ENCODE results near the gene TENM3. TPM values are rescaled to one million over a fixed set of nuclear protein-coding genes. Genes with fewer than 3 reads are reported as not detected.

TENM3 gene
- polyA plus RNA-seq, 2 donors = 0.20 to 0.39 TPM

DNA sequence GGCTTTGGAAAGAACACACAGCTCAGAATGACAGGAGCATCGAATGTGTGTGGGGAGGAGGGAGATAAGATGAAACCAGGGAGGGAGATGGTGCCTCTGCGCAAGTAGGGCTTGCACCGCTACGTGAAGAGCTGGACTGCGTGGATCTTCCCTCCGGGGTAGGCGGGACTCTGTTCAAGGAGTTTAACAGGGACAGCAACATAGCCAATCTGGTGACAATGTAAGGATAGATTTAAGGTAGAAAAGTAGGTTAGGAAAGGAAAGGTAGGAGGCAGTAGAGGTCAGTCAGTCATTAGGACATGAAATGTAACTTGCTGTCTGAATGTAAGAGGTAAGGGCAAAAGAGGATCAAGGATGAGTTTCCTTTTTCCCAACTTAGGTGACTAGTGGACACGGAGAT, 521.4 kb downstream of the TENM3 start:
- Histone ChIP-seq H3K9me3 (ENCODE audit: control insufficient read depth in 2 of 2, insufficient read depth in 1 of 2, low read depth in 1 of 2, low read length in 1 of 2) (no peaks in the 10 kb centered on the region), H3K4me3 (ENCODE audit: low read depth in 1 of 2, low read length in 2 of 2) (no peak overlapping the region), H3K27ac (ENCODE audit: low read depth in 2 of 2, low read length in 1 of 2) (no peak overlapping the region), H3K36me3 (ENCODE audit: control insufficient read depth in 2 of 2, insufficient read depth in 2 of 2, low read length in 1 of 2) (peaks cover 0 to 2% of the 10 kb centered on the region in 2 donors), H3K27me3 (ENCODE audit: control insufficient read depth in 1 of 2, insufficient read depth in 2 of 2, low read length in 2 of 2) (no peaks in the 10 kb centered on the region), H3K4me1 (ENCODE audit: control insufficient read depth in 2 of 2, insufficient read depth in 2 of 2, low read length in 1 of 2) (no peaks in the 10 kb centered on the region)
- WGBS, 2 donors = 84 to 85% methylated on average over 8 of the region's 8 CpGs

DNA sequence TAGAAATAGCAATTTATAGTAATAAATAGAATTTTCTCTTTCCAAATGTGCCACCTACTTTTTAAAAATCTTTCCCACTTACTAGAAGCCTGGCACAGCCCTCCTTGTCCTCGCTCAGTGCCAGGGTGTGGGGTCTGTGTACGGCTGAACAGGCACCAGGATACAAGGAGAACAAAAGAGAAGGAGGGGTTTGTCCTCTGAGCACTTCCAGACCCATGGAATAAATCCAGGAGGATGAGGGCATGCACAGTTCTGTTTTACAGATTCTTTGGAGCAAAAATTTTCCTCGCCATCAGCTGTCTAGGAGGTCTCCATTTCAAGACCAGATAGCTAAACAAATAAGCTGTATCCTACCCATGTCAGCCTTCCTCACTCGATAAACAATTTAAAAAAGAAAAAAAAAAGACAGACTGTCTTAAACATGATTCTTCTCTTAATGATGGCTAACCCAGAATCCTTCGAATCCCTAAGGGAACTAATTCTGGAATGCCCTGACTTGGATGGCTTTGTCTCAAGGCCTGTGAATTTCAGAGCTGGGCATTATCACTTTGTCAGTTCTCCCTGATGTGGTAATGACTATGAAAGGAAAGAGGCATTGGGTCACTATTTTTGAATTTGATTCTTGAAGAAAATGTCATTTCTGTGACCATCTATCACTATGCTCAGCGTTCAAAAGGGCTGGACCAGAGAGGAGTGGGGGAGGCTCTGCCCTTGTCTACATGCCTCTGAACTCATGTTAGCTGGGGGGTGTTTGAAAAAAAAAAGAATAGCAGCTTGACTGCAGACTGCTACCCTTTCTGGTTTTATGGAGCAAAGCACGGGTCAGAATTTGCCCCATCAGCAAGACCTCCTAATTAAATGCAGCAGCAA, 523.0 kb downstream of the TENM3 start:
- H3K9me3 ChIP-seq (ENCODE audit: control insufficient read depth in 2 of 2, insufficient read depth in 1 of 2, low read depth in 1 of 2, low read length in 1 of 2) = no peaks in the 10 kb centered on the region
- WGBS, 2 donors = 75 to 80% methylated on average over 7 of the region's 7 CpGs
- H3K27me3 ChIP-seq (ENCODE audit: control insufficient read depth in 1 of 2, insufficient read depth in 2 of 2, low read length in 2 of 2) = no peaks in the 10 kb centered on the region
- no peak overlapping the region for H3K4me3 ChIP-seq (ENCODE audit: low read depth in 1 of 2, low read length in 2 of 2)
- peaks cover 0 to 2% of the 10 kb centered on the region in 2 donors for H3K36me3 ChIP-seq (ENCODE audit: control insufficient read depth in 2 of 2, insufficient read depth in 2 of 2, low read length in 1 of 2)
- H3K27ac ChIP-seq (ENCODE audit: low read depth in 2 of 2, low read length in 1 of 2) = no peak overlapping the region
- H3K4me1 ChIP-seq (ENCODE audit: control insufficient read depth in 2 of 2, insufficient read depth in 2 of 2, low read length in 1 of 2) = no peaks in the 10 kb centered on the region

DNA sequence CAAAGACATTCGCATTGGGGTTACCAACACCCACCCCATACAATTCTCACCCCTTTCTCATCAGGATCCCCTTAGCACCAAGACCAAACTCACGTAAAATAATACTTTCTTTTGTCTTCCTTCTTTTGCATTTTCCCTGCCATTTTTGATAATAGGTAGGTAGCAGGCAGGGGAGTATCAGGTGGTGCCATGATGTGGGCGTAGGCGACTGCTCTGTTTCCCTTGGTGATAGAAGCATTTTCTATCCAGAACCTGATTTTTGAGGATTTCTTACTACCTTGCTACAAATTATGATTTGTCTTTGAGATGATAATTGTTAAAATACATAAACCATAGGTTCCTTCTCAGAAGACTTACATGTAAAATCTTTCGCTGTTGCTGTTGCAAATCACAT, 523.7 kb downstream of the TENM3 start:
- Histone ChIP-seq H3K27ac (ENCODE audit: low read depth in 2 of 2, low read length in 1 of 2) (no peak overlapping the region), H3K27me3 (ENCODE audit: control insufficient read depth in 1 of 2, insufficient read depth in 2 of 2, low read length in 2 of 2) (no peaks in the 10 kb centered on the region), H3K4me1 (ENCODE audit: control insufficient read depth in 2 of 2, insufficient read depth in 2 of 2, low read length in 1 of 2) (no peaks in the 10 kb centered on the region), H3K36me3 (ENCODE audit: control insufficient read depth in 2 of 2, insufficient read depth in 2 of 2, low read length in 1 of 2) (peaks cover 0 to 2% of the 10 kb centered on the region in 2 donors), H3K9me3 (ENCODE audit: control insufficient read depth in 2 of 2, insufficient read depth in 1 of 2, low read depth in 1 of 2, low read length in 1 of 2) (no peaks in the 10 kb centered on the region), H3K4me3 (ENCODE audit: low read depth in 1 of 2, low read length in 2 of 2) (no peak overlapping the region)
- 95 to 96% methylated on average over 5 of the region's 5 CpGs for WGBS, 2 donors

DNA sequence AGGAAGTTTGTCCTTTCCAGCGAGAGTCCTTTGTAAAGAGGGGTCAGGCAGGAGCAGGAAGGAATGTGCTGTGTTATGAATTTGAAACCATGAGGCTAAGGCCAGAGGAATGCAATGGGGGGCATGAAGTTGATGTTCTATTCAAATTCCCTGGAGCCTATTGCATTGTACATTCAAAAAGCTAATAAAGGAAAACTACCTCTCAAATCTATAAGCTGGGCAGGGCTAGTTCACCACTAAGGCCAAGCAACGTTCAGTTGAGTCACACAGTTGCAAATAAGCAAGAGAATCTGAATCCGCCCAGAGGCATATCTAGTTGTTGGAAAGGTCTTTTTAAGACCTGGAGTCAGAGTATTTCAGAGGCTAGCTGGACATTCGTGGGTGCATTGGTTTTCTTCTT, 525.6 kb downstream of the TENM3 start:
- H3K4me1 ChIP-seq (ENCODE audit: control insufficient read depth in 2 of 2, insufficient read depth in 2 of 2, low read length in 1 of 2) = no peaks in the 10 kb centered on the region

DNA sequence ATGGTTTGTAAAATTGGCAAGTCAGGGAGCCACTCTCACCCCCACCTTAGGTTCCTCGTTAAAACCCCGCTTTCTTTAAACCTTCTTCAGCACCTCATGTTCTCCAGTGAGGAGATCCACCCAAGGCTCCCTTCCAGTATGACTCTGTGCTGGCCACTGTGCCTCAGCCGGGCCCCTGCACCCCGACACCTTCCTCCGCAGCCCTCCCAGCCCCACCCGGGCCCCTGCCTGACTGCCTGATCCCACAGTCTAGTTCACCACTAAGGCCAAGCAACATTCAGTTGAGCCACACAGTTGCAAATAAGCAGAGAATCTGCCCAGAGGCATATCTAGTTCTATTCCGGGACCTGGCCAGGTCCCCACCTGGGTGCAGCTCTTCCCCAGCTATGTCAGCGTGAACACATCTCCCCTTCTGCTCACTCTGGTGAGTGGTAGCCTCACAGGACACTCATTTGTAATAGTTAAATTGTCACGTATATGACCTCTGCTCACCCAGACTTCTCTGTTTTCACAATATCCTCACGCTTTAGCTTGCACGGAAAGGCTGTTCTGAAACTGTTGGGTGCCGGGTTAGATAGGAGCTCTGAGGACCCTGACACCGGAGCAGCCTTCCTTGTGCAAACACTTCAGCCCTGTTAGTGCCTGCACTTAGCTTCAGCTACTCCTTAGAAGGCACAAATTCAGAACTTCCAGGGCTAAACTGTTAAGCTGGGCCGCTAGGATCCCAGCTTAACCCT, 527.2 kb downstream of the TENM3 start:
- H3K27ac ChIP-seq (ENCODE audit: low read depth in 2 of 2, low read length in 1 of 2) = no peak overlapping the region
- no peaks in the 10 kb centered on the region for H3K9me3 ChIP-seq (ENCODE audit: control insufficient read depth in 2 of 2, insufficient read depth in 1 of 2, low read depth in 1 of 2, low read length in 1 of 2)
- no peak overlapping the region for H3K4me3 ChIP-seq (ENCODE audit: low read depth in 1 of 2, low read length in 2 of 2)
- 90 to 91% methylated on average over 14 of the region's 14 CpGs for WGBS, 2 donors
- H3K36me3 ChIP-seq (ENCODE audit: control insufficient read depth in 2 of 2, insufficient read depth in 2 of 2, low read length in 1 of 2) = peaks cover 0 to 2% of the 10 kb centered on the region in 2 donors
- H3K4me1 ChIP-seq (ENCODE audit: control insufficient read depth in 2 of 2, insufficient read depth in 2 of 2, low read length in 1 of 2) = no peaks in the 10 kb centered on the region
- no peaks in the 10 kb centered on the region for H3K27me3 ChIP-seq (ENCODE audit: control insufficient read depth in 1 of 2, insufficient read depth in 2 of 2, low read length in 2 of 2)

More for the DNA sequence above, 525.6 kb downstream of the TENM3 start:
- Histone ChIP-seq H3K36me3 (ENCODE audit: control insufficient read depth in 2 of 2, insufficient read depth in 2 of 2, low read length in 1 of 2) (peaks cover 0 to 2% of the 10 kb centered on the region in 2 donors), H3K27ac (ENCODE audit: low read depth in 2 of 2, low read length in 1 of 2) (no peak overlapping the region), H3K4me3 (ENCODE audit: low read depth in 1 of 2, low read length in 2 of 2) (no peak overlapping the region), H3K27me3 (ENCODE audit: control insufficient read depth in 1 of 2, insufficient read depth in 2 of 2, low read length in 2 of 2) (no peaks in the 10 kb centered on the region), H3K9me3 (ENCODE audit: control insufficient read depth in 2 of 2, insufficient read depth in 1 of 2, low read depth in 1 of 2, low read length in 1 of 2) (no peaks in the 10 kb centered on the region)
- WGBS, 2 donors = 71 to 72% methylated on average over 4 of the region's 4 CpGs

DNA sequence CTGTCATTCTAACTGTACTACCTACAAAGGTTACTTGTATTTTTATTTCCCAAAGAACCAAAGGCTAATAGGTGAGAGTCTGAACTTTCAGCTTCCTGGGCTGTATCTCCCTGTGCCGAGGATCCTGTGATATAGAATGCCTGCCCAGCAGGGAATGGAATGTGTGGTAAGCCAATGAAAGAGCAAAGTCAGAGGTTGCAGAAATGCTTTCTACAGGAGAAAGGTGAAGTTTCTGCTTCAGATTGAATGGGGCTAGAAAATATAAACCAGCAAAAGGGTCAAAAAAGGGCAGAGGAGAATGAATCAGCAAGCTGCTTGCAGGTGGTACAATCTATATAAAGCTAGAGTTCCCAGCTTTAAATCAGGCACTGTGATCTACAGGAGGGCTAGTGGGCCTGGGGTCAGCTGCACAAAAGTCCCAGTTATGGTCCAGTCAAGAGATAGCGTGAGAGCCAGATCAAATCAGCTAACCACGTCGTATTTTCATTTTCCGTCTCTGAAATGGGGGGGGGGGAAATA, 527.9 kb downstream of the TENM3 start:
- Histone ChIP-seq H3K27me3 (ENCODE audit: control insufficient read depth in 1 of 2, insufficient read depth in 2 of 2, low read length in 2 of 2) (no peaks in the 10 kb centered on the region), H3K4me1 (ENCODE audit: control insufficient read depth in 2 of 2, insufficient read depth in 2 of 2, low read length in 1 of 2) (no peaks in the 10 kb centered on the region), H3K36me3 (ENCODE audit: control insufficient read depth in 2 of 2, insufficient read depth in 2 of 2, low read length in 1 of 2) (peaks cover 0 to 2% of the 10 kb centered on the region in 2 donors), H3K9me3 (ENCODE audit: control insufficient read depth in 2 of 2, insufficient read depth in 1 of 2, low read depth in 1 of 2, low read length in 1 of 2) (no peaks in the 10 kb centered on the region), H3K27ac (ENCODE audit: low read depth in 2 of 2, low read length in 1 of 2) (no peak overlapping the region), H3K4me3 (ENCODE audit: low read depth in 1 of 2, low read length in 2 of 2) (no peak overlapping the region)
- WGBS, 2 donors = 65 to 71% methylated on average over 5 of the region's 5 CpGs

DNA sequence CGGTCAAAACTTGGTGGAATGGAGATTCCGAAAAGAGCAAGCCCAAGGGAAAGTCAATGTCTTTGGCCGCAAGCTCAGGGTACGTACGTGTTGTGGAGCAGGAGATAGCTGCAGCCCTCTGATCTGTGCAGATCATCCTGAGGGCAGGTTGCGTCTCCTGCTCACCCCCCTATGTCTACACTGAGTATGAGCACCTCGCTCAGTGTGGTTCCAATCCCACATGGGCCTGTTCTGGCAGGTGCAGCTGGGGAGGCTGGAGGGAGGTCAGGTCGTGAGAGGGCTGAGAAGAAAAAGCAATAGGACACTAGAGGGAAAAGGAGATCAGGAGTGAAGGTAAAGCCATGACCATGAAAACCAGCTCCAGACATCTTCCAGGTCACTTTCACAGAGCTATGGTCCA, 531.9 kb downstream of the TENM3 start:
- no peaks in the 10 kb centered on the region for H3K9me3 ChIP-seq (ENCODE audit: control insufficient read depth in 2 of 2, insufficient read depth in 1 of 2, low read depth in 1 of 2, low read length in 1 of 2)
- no peak overlapping the region for H3K4me3 ChIP-seq (ENCODE audit: low read depth in 1 of 2, low read length in 2 of 2)
- no peaks in the 10 kb centered on the region for H3K36me3 ChIP-seq (ENCODE audit: control insufficient read depth in 2 of 2, insufficient read depth in 2 of 2, low read length in 1 of 2)
- H3K27ac ChIP-seq (ENCODE audit: low read depth in 2 of 2, low read length in 1 of 2) = no peak overlapping the region
- no peaks in the 10 kb centered on the region for H3K4me1 ChIP-seq (ENCODE audit: control insufficient read depth in 2 of 2, insufficient read depth in 2 of 2, low read length in 1 of 2)
- H3K27me3 ChIP-seq (ENCODE audit: control insufficient read depth in 1 of 2, insufficient read depth in 2 of 2, low read length in 2 of 2) = no peaks in the 10 kb centered on the region
- 93 to 94% methylated on average over 8 of the region's 8 CpGs for WGBS, 2 donors

DNA sequence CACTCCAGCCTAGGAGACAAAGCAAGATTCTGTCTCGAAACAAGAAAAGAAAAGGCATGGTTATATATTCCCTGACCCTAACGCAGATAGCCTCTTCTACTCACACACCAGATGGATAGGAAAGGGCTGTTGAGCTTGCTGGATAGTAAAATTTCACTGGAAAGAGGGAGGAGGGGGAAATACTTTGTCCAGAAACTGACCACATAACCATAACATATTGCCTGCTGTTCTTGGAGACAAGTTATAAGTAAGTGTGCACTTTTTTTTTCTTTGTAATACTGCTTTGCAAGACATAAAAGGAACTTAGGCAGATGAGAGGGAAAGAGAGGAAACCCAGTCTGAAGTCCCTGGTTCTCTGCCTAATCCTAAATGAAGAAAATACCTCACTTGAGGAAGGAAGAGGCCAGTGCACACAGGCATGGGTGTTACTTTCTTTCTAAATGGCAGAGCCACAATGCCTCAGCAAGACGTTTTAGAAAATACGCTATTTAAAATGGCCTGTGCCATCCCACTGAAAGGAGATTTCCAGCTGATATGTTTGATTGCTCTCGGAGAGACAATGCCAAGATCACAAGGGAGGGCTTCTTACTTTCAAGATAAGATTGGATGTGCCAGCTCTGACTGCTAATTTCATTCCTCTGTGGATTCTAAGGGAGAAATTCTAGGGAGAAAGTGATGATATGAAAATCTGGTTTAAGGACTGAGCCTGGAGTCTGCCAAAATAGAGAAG, 533.3 kb downstream of the TENM3 start:
- Histone ChIP-seq H3K4me1 (ENCODE audit: control insufficient read depth in 2 of 2, insufficient read depth in 2 of 2, low read length in 1 of 2) (no peaks in the 10 kb centered on the region), H3K36me3 (ENCODE audit: control insufficient read depth in 2 of 2, insufficient read depth in 2 of 2, low read length in 1 of 2) (no peaks in the 10 kb centered on the region), H3K27ac (ENCODE audit: low read depth in 2 of 2, low read length in 1 of 2) (no peak overlapping the region), H3K9me3 (ENCODE audit: control insufficient read depth in 2 of 2, insufficient read depth in 1 of 2, low read depth in 1 of 2, low read length in 1 of 2) (no peaks in the 10 kb centered on the region), H3K27me3 (ENCODE audit: control insufficient read depth in 1 of 2, insufficient read depth in 2 of 2, low read length in 2 of 2) (no peaks in the 10 kb centered on the region), H3K4me3 (ENCODE audit: low read depth in 1 of 2, low read length in 2 of 2) (no peak overlapping the region)
- 69 to 74% methylated on average over 5 of the region's 5 CpGs for WGBS, 2 donors

DNA sequence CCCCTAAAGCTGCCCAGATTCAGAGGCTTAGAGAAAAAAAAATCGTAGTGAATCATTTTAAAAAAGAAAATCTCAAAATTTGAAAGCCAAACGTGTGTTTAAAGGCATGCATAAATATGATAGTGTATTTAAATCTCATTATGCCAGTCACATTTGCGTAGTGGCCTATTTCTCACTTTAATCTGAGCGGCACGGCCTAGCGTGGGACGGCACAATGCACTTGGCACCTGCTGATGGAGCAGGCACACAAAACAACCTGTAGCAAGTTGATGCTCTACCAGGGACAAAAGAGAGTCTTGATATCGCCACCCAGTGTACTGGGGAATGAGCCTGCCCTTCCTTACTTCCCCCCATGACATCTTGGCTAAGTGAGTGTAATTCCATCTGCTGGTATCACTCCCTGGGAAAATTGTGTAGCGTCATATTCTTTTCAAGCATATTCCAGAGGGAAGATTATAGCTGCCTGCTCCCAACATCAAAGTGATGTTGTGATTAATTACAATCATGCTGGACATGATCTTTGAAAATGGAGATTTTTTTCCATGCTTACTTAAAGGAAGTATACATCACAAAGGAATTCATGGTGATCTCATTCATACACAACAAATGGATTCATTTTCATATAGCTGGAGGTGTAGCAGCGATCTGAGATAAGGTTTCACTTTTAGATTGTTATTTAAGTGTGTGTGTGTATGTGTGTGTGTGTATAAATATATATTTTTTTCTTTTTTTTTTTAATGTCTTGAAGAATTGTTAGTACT, 535.2 kb downstream of the TENM3 start:
- WGBS, 2 donors = 86 to 89% methylated on average over 10 of the region's 10 CpGs
- H3K9me3 ChIP-seq (ENCODE audit: control insufficient read depth in 2 of 2, insufficient read depth in 1 of 2, low read depth in 1 of 2, low read length in 1 of 2) = no peaks in the 10 kb centered on the region
- H3K4me3 ChIP-seq (ENCODE audit: low read depth in 1 of 2, low read length in 2 of 2) = no peak overlapping the region

More for the DNA sequence above, 535.2 kb downstream of the TENM3 start:
- Histone ChIP-seq H3K36me3 (ENCODE audit: control insufficient read depth in 2 of 2, insufficient read depth in 2 of 2, low read length in 1 of 2) (no peaks in the 10 kb centered on the region), H3K27me3 (ENCODE audit: control insufficient read depth in 1 of 2, insufficient read depth in 2 of 2, low read length in 2 of 2) (no peaks in the 10 kb centered on the region), H3K27ac (ENCODE audit: low read depth in 2 of 2, low read length in 1 of 2) (no peak overlapping the region), H3K4me1 (ENCODE audit: control insufficient read depth in 2 of 2, insufficient read depth in 2 of 2, low read length in 1 of 2) (no peaks in the 10 kb centered on the region)
